HEK293T (cell line): ENCODE data around the gene GPR25.

Experiments
- ARNT ChIP-seq: fragments of 450-650 bp; IDR thresholded peaks from 2 replicates; pipeline ENCODE4 v1.6.1; 2017; ENCODE audit warnings: mild to moderate bottlenecking
- BHLHE40 ChIP-seq: fragments of 450-650 bp; IDR thresholded peaks from 2 replicates; pipeline ENCODE4 v1.6.1; 2016; ENCODE audit warnings: mild to moderate bottlenecking, moderate library complexity, borderline replicate concordance
- CTBP1 ChIP-seq: fragments of 450-650 bp; IDR thresholded peaks from 2 replicates; pipeline ENCODE4 v1.6.1; 2016; ENCODE audit warnings: borderline replicate concordance
- ELF4 ChIP-seq: fragments of 450-650 bp; IDR thresholded peaks from 2 replicates; pipeline ENCODE4 v1.6.1; 2017; ENCODE audit warnings: antibody characterized with exemption
- FOXA1 ChIP-seq: fragments of 450-650 bp; IDR thresholded peaks from 2 replicates; pipeline ENCODE4 v1.6.1; 2016; ENCODE audit warnings: mild to moderate bottlenecking
- FOXK2 ChIP-seq: fragments of 450-650 bp; IDR thresholded peaks from 2 replicates; pipeline ENCODE4 v1.6.1; 2016; ENCODE audit warnings: mild to moderate bottlenecking
- FOXM1 ChIP-seq: fragments of 450-650 bp; IDR thresholded peaks from 2 replicates; pipeline ENCODE4 v1.6.1; 2017; ENCODE audit warnings: mild to moderate bottlenecking, borderline replicate concordance
- L3MBTL2 ChIP-seq: fragments of 450-650 bp; conservative IDR thresholded peaks from 2 replicates; pipeline ENCODE4 v1.6.1; 2016; ENCODE audit warnings: mild to moderate bottlenecking
- LEF1 ChIP-seq: fragments of 450-650 bp; IDR thresholded peaks from 2 replicates; pipeline ENCODE4 v1.6.1; 2017; ENCODE audit warnings: mild to moderate bottlenecking, borderline replicate concordance
- PKNOX1 ChIP-seq: fragments of 450-650 bp; IDR thresholded peaks from 2 replicates; pipeline ENCODE4 v1.6.1; 2016
- SP1 ChIP-seq: fragments of 450-650 bp; IDR thresholded peaks from 2 replicates; pipeline ENCODE4 v1.6.1; 2017
- SUZ12 ChIP-seq: fragments of 450-650 bp; IDR thresholded peaks from 2 replicates; pipeline ENCODE4 v1.6.1; 2016; ENCODE audit warnings: mild to moderate bottlenecking
- TARDBP ChIP-seq: fragments of 450-650 bp; IDR thresholded peaks from 2 replicates; pipeline ENCODE4 v1.6.1; 2016
- ZNF384 ChIP-seq: fragments of 450-650 bp; IDR thresholded peaks from 2 replicates; pipeline ENCODE4 v1.6.1; 2016

GRCh38 chr1:200921571-200922110, 48.9 kb downstream of the GPR25 start:
- TF ChIP-seq TARDBP (no peak), ELF4 (no peak), SUZ12 (no peak), CTBP1 (no peak), FOXA1 (no peak), FOXK2 (no peak), FOXM1 (no peak), BHLHE40 (no peak), PKNOX1 (no peak), SP1 (no peak), LEF1 (no peak), ARNT (no peak), L3MBTL2 (no peak), ZNF384 (no peak)
